Progenitor cell of endocrine pancreas (in vitro differentiated cells): ENCODE measurements around the gene PDE1A. TPM values are rescaled to one million over a fixed set of nuclear protein-coding genes. Genes with fewer than 3 reads are reported as not detected.

Experiments used
- DNase-seq: peaks from one replicate; pipeline ENCODE4 v3.0.0; 2021; ENCODE audit warnings: low spot score; ENCODE audit not compliant: unreplicated experiment
- H3K27ac Mint-ChIP-seq: 2 replicates; pipeline ENCODE4 v1.8.0; 2021; ENCODE audit warnings: mild to moderate bottlenecking, moderate library complexity, mixed read lengths
- H3K27me3 Mint-ChIP-seq: 2 replicates; pipeline ENCODE4 v1.8.0; 2021; ENCODE audit warnings: mixed read lengths
- H3K36me3 Mint-ChIP-seq: 2 replicates; pipeline ENCODE4 v1.8.0; 2022; ENCODE audit warnings: mixed read lengths; ENCODE audit not compliant: insufficient read depth
- H3K4me1 Mint-ChIP-seq: 2 replicates; pipeline ENCODE4 v1.8.0; 2021; ENCODE audit warnings: low read depth, mixed read lengths
- H3K4me3 Mint-ChIP-seq: 2 replicates; pipeline ENCODE4 v1.8.0; 2021; ENCODE audit warnings: low read depth, mild to moderate bottlenecking, moderate library complexity, mixed read lengths
- H3K9me3 Mint-ChIP-seq: 2 replicates; pipeline ENCODE4 v1.8.0; 2021; ENCODE audit warnings: low read depth, mixed read lengths
- CTCF ChIP-seq: fragments of 200-600 bp; sonication (generic); IDR thresholded peaks from one replicate; pipeline ENCODE4 v1.5.0; 2021; ENCODE audit warnings: antibody characterized with exemption, mild to moderate bottlenecking; ENCODE audit not compliant: unreplicated experiment
- total RNA-seq: library from RNA; stranded (reverse); gene quantifications from 2 replicates; pipeline ENCODE4 v1.2.1, GENCODE V29; 2021

PDE1A gene
- total RNA-seq, 1 donor from 2014 or later: 2.9 TPM

- no peaks in the 10 kb centered on the region for H3K27me3 Mint-ChIP-seq
- H3K27ac Mint-ChIP-seq: no peak overlapping the region
- DNase-seq: no peak
- TF ChIP-seq CTCF: no peak
- peaks cover 28% of the 10 kb centered on the region for H3K9me3 Mint-ChIP-seq
- peaks cover 5% of the 10 kb centered on the region for H3K36me3 Mint-ChIP-seq
- no peaks in the 10 kb centered on the region for H3K4me1 Mint-ChIP-seq
- no peak overlapping the region for H3K4me3 Mint-ChIP-seq
Measured at GRCh38 chr2:182379241-182379640, 47.6 kb downstream of the PDE1A start.

- no peak overlapping the region for H3K4me3 Mint-ChIP-seq
- no peaks in the 10 kb centered on the region for H3K27me3 Mint-ChIP-seq
- no peak for TF ChIP-seq CTCF
- peaks cover 5% of the 10 kb centered on the region for H3K36me3 Mint-ChIP-seq
- DNase-seq: no peak
- peaks cover 25% of the 10 kb centered on the region for H3K9me3 Mint-ChIP-seq
- H3K27ac Mint-ChIP-seq: no peak overlapping the region
- H3K4me1 Mint-ChIP-seq: no peaks in the 10 kb centered on the region
Measured at GRCh38 chr2:182378759-182379158, 48.1 kb downstream of the PDE1A start.

GRCh38 chr2:182377467-182377866 lies 49.4 kb downstream of the PDE1A start:
- Mint-ChIP-seq H3K27ac (no peak overlapping the region), H3K9me3 (peaks cover 28% of the 10 kb centered on the region), H3K27me3 (no peaks in the 10 kb centered on the region), H3K4me1 (no peaks in the 10 kb centered on the region), H3K36me3 (peaks cover 7% of the 10 kb centered on the region), H3K4me3 (no peak overlapping the region)
- no peak for DNase-seq
- TF ChIP-seq CTCF: no peak

- TF ChIP-seq CTCF: no peak
Measured at GRCh38 chr2:182375862-182376261, 51.0 kb downstream of the PDE1A start.

GRCh38 chr2:182372661-182373060 lies 54.2 kb downstream of the PDE1A start:
- TF ChIP-seq CTCF: no peak
- Mint-ChIP-seq H3K4me1 (no peaks in the 10 kb centered on the region), H3K27ac (no peak overlapping the region), H3K9me3 (peaks cover 28% of the 10 kb centered on the region), H3K4me3 (no peak overlapping the region), H3K27me3 (no peaks in the 10 kb centered on the region), H3K36me3 (peaks cover 7% of the 10 kb centered on the region)
- DNase-seq: no peak

More at GRCh38 chr2:182375862-182376261, 51.0 kb downstream of the PDE1A start:
- peaks cover 7% of the 10 kb centered on the region for H3K36me3 Mint-ChIP-seq
- no peak overlapping the region for H3K27ac Mint-ChIP-seq
- H3K4me3 Mint-ChIP-seq: no peak overlapping the region
- H3K9me3 Mint-ChIP-seq: peaks cover 28% of the 10 kb centered on the region
- no peak for DNase-seq
- H3K27me3 Mint-ChIP-seq: no peaks in the 10 kb centered on the region
- H3K4me1 Mint-ChIP-seq: no peaks in the 10 kb centered on the region
